Gastrocnemius medialis (tissue), 4 donors: ENCODE results near the gene INSRR. TPM values are rescaled to one million over a fixed set of nuclear protein-coding genes. Genes with fewer than 3 reads are reported as not detected.

Experiments used
- ATAC-seq, 2 donors: fragments of 150-250 bp; one replicate each; pipeline ENCODE4 v1.9.1; 2016
- DNase-seq, 2 donors: peaks; one replicate each; pipeline ENCODE4 v3.0.0-alpha.2; 2019
- H3K27ac ChIP-seq, 4 donors: fragments of 200-600 bp; sonication (generic); 1 replicate in 1 of 4; 2 replicates in 3 of 4; pipeline ENCODE4 v1.5.1; 2016 to 2018; ENCODE audit warnings: mild to moderate bottlenecking in 2 of 4, moderate library complexity in 1 of 4
- H3K27me3 ChIP-seq, 3 donors: fragments of 200-600 bp; sonication (generic) in 2 of 3; 1 replicate in 1 of 3; 2 replicates in 2 of 3; pipeline versions ENCODE4 v1.5.1 to v1.6.0; 2016 to 2019; ENCODE audit warnings: mild to moderate bottlenecking in 1 of 3, moderate library complexity in 1 of 3
- H3K36me3 ChIP-seq, 2 donors: fragments of 200-600 bp; sonication (generic) in 1 of 2; one replicate each; pipeline ENCODE4 v1.5.1; 2017 to 2018
- H3K4me1 ChIP-seq, 2 donors: fragments of 200-600 bp; sonication (generic) in 1 of 2; one replicate each; pipeline ENCODE4 v1.5.1; 2016 to 2017; ENCODE audit warnings: mild to moderate bottlenecking in 2 of 2
- H3K4me3 ChIP-seq, 4 donors: fragments of 200-600 bp; sonication (generic) in 3 of 4; 1 replicate in 1 of 4; 2 replicates in 3 of 4; pipeline ENCODE4 v1.5.1; 2016 to 2019; ENCODE audit warnings: mild to moderate bottlenecking in 2 of 4
- H3K9me3 ChIP-seq, 3 donors: fragments of 200-600 bp; sonication (generic) in 2 of 3; 1 replicate in 1 of 3; 2 replicates in 2 of 3; pipeline ENCODE4 v1.5.1; 2016 to 2019
- CTCF ChIP-seq, 5 experiments: fragments of 450-650 bp in 3 of 5; fragments of 200-600 bp in 2 of 5; sonication (generic) in 2 of 5; IDR thresholded peaks in 4 of 5; conservative IDR thresholded peaks in 1 of 5; 1 replicate in 4 of 5; 2 replicates in 1 of 5; pipeline ENCODE4 v1.5.1; 2016 to 2019; ENCODE audit warnings: antibody characterized with exemption in 5 of 5, mild to moderate bottlenecking in 3 of 5, moderate library complexity in 3 of 5
- POLR2A ChIP-seq, 2 donors: fragments of 450-650 bp; IDR thresholded peaks; one replicate each; pipeline ENCODE4 v1.6.1; 2017; ENCODE audit warnings: antibody characterized with exemption in 2 of 2, mild to moderate bottlenecking in 2 of 2, moderate library complexity in 2 of 2
- in situ Hi-C, 4 donors: fragments of 200-750 bp; cut with MboI; loops; one replicate each; pipeline versions ENCODE4 v1.15.0 to v1.8.0; 2017; ENCODE audit warnings: low sequenced_read_pairs in 4 of 4
- intact Hi-C: fragments of 100-400 bp; cut with DNase I; formaldehyde crosslinking; loops from one replicate; pipeline ENCODE4 v1.15.1; 2023; ENCODE audit warnings: low total_unique reads
- total RNA-seq, 4 donors: library from RNA; depleted of rRNA; stranded (reverse); fragments of >200 nt; gene quantifications; one replicate each; pipeline versions ENCODE4 v1.1.0 to v1.2.3, GENCODE V29; 2016

Gene INSRR
- total RNA-seq, 4 donors from 2014 or later = not detected

DNA sequence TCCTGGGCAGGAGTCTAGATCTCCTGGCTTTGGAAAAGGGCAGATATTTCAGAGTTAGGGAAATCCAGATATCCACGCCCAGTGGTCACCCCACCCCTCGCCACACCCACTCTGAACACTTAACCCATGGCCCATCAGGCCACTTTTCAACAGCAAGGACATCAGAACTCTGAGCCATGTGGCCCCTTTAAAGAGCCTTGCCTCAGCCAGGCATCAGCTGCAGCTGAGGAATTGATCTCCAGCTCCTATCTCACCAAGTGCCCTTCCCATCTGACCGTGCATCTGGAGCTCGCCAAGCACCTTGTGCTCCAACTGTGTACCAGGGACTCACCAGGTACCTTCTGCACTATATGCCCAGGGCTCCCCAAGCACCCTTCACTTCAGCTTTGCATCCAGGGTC, 22.0 kb downstream of the INSRR start:
- intact Hi-C loops (loop anchor here (5.0 kb wide), 1 partner anchor 55 kb away; the partner anchor contains the start of gene PEAR1), in situ Hi-C loops (no loop called here)
- Histone ChIP-seq H3K36me3 (no peaks in the 10 kb centered on the region), H3K4me1 (no peaks in the 10 kb centered on the region), H3K27ac (no peak overlapping the region), H3K4me3 (no peak overlapping the region), H3K27me3 (peaks cover 0 to 7% (median 0%) of the 10 kb centered on the region in 3 donors), H3K9me3 (no peaks in the 10 kb centered on the region)
- TF ChIP-seq CTCF (IDR thresholded peaks at IDR 0.05 in 4 of 5, conservative IDR thresholded peaks at IDR 0.05 in 1 of 5) (no peak), POLR2A (IDR thresholded peaks at IDR 0.05) (no peak)
- ATAC-seq (no peak), DNase-seq (no peak)

- no peak for ATAC-seq
- Histone ChIP-seq H3K4me3 (no peak overlapping the region), H3K36me3 (no peaks in the 10 kb centered on the region), H3K4me1 (no peaks in the 10 kb centered on the region), H3K27ac (no peak overlapping the region), H3K9me3 (no peaks in the 10 kb centered on the region), H3K27me3 (peaks cover 0 to 7% (median 0%) of the 10 kb centered on the region in 3 donors)
- DNase-seq = no peak
- intact Hi-C loops = loop anchor here (5.0 kb wide), 1 partner anchor 56 kb away; the partner anchor contains the start of gene PEAR1
- TF ChIP-seq POLR2A (IDR thresholded peaks at IDR 0.05) (no peak), CTCF (IDR thresholded peaks at IDR 0.05 in 4 of 5, conservative IDR thresholded peaks at IDR 0.05 in 1 of 5) (no peak)
- in situ Hi-C loops = no loop called here
Observed at GRCh38 chr1:156836041-156836654, 22.8 kb downstream of the INSRR start.

DNA sequence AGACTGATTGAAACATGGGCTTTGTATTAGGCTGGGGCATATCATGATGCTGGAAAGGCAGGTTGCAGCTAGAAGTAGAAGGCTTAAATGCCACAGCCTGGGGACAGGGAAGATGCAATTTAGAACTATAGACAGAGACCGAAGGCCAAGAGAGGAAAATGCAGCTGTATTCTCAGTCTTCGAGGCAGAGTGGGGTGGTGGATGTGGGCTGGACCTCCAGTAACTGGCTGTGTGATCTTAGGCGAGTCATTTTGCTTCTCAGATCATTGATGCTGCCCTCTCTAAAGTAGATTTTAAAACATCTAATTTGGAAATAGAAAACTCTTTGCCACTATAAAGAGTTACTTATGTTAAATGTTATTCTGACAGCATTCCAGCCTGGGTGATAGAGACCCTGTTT, 24.6 kb downstream of the INSRR start:
- Histone ChIP-seq H3K4me3 (no peak overlapping the region), H3K4me1 (no peaks in the 10 kb centered on the region), H3K36me3 (no peaks in the 10 kb centered on the region), H3K27me3 (peaks cover 0 to 7% (median 0%) of the 10 kb centered on the region in 3 donors), H3K9me3 (no peaks in the 10 kb centered on the region), H3K27ac (no peak overlapping the region)
- DNase-seq (no peak), ATAC-seq (no peak)
- in situ Hi-C loops = no loop called here
- intact Hi-C loops = no loop called here
- no peak for TF ChIP-seq CTCF (IDR thresholded peaks at IDR 0.05 in 4 of 5, conservative IDR thresholded peaks at IDR 0.05 in 1 of 5)
- no peak for TF ChIP-seq POLR2A (IDR thresholded peaks at IDR 0.05)

GRCh38 chr1:156833603-156834002, 25.3 kb downstream of the INSRR start:
- in situ Hi-C loops = no loop called here
- Histone ChIP-seq H3K4me1 (no peaks in the 10 kb centered on the region), H3K36me3 (no peaks in the 10 kb centered on the region), H3K9me3 (no peaks in the 10 kb centered on the region), H3K27me3 (peaks cover 0 to 5% (median 0%) of the 10 kb centered on the region in 3 donors), H3K4me3 (no peak overlapping the region), H3K27ac (no peak overlapping the region)
- ATAC-seq (no peak), DNase-seq (no peak)
- intact Hi-C loops = no loop called here
- no peak for TF ChIP-seq POLR2A (IDR thresholded peaks at IDR 0.05)
- TF ChIP-seq CTCF (IDR thresholded peaks at IDR 0.05 in 4 of 5, conservative IDR thresholded peaks at IDR 0.05 in 1 of 5) = no peak

DNA sequence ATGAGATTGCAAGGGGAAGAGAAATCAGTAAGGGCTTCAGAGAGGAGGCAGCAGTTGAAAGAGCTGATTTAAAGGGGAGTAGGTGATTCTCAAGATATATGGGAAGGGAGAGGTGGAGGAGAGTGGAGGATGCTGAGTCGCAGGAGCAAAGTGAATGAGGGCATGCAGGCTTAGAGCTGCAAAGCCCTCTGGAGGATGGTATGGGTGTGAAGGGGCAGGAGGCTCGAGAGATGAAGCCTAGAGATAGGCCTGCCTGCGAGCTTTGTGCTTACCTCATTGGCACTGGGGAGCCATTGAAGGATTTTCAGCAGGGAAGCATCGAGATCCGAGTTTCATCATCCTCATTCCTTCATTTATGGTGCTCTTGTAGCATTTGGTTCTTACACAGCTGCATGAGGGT, 26.5 kb downstream of the INSRR start:
- no peak overlapping the region for H3K27ac ChIP-seq
- DNase-seq (no peak), ATAC-seq (no peak)
- in situ Hi-C loops = no loop called here
- no peaks in the 10 kb centered on the region for H3K4me1 ChIP-seq
- no peak for TF ChIP-seq POLR2A (IDR thresholded peaks at IDR 0.05)
- TF ChIP-seq CTCF (IDR thresholded peaks at IDR 0.05 in 4 of 5, conservative IDR thresholded peaks at IDR 0.05 in 1 of 5) = no peak
- H3K27me3 ChIP-seq = peaks cover 0 to 2% (median 0%) of the 10 kb centered on the region in 3 donors
- no peaks in the 10 kb centered on the region for H3K9me3 ChIP-seq
- H3K4me3 ChIP-seq = no peak overlapping the region
- intact Hi-C loops = no loop called here
- H3K36me3 ChIP-seq = no peaks in the 10 kb centered on the region
